CD4-positive, alpha-beta T cell (primary cell): ENCODE measurements around the gene NUDT7. TPM values are rescaled to one million over a fixed set of nuclear protein-coding genes. Genes with fewer than 3 reads are reported as not detected.

Source experiments
- ATAC-seq: fragments of 200-7000 bp; cut with Tn5 transposase; one replicate; pipeline ENCODE4 v1.10.0; 2022; ENCODE audit warnings: mild to moderate bottlenecking; ENCODE audit not compliant: poor library complexity
- CTCF ChIA-PET: fragments of 350-600 bp; sonication (Branson Sonifier 250); formaldehyde crosslinking; loops from one replicate; lab custom pipeline; 2021; ENCODE audit warnings: antibody characterized with exemption, inconsistent platforms; lab: Charles Lee
- POLR2A ChIA-PET: fragments of 350-600 bp; sonication (Branson Sonifier 250); formaldehyde crosslinking; loops from one replicate; lab custom pipeline; 2021; ENCODE audit warnings: antibody characterized with exemption, inconsistent platforms; lab: Charles Lee
- DNase-seq, 14 experiments: peaks; one replicate each; pipeline ENCODE4 v3.0.0-alpha.2; 2013 to 2020; ENCODE audit warnings: mixed read lengths in 2 of 14
- H3K27ac ChIP-seq, 2 donors: one replicate each; pipeline versions ENCODE4 v1.5.1 to v1.7.0; 2013; ENCODE audit warnings: low read length in 2 of 2, low read depth in 1 of 2, mild to moderate bottlenecking in 1 of 2
- H3K27me3 ChIP-seq, 2 experiments: 1 replicate in 1 of 2; 2 replicates in 1 of 2; pipeline versions ENCODE4 v1.6.1 to v1.7.0; 2013; ENCODE audit warnings: low read length in 2 of 2, control low read depth in 1 of 2, mild to moderate bottlenecking in 1 of 2, moderate library complexity in 1 of 2; ENCODE audit not compliant: insufficient read depth in 2 of 2, control insufficient read depth in 1 of 2
- H3K36me3 ChIP-seq: one replicate; pipeline ENCODE4 v1.6.1; 2013; ENCODE audit warnings: low read length, control low read depth; ENCODE audit not compliant: insufficient read depth
- H3K4me1 ChIP-seq: one replicate; pipeline ENCODE4 v1.6.1; 2013; ENCODE audit warnings: low read length, control low read depth; ENCODE audit not compliant: insufficient read depth
- H3K4me3 ChIP-seq: one replicate; pipeline ENCODE4 v1.5.1; 2013; ENCODE audit warnings: mild to moderate bottlenecking, low read length, moderate library complexity
- H3K9me3 ChIP-seq, 2 experiments: 1 replicate in 1 of 2; 2 replicates in 1 of 2; pipeline versions ENCODE4 v1.6.1 to v1.7.0; 2013; ENCODE audit warnings: low read length in 2 of 2, mild to moderate bottlenecking in 2 of 2, control low read depth in 1 of 2, moderate library complexity in 1 of 2; ENCODE audit not compliant: control insufficient read depth in 1 of 2, insufficient read depth in 1 of 2
- H3K27ac Mint-ChIP-seq: one replicate; pipeline ENCODE4 v1.8.0; 2020; ENCODE audit warnings: mixed read lengths
- H3K27me3 Mint-ChIP-seq: one replicate; pipeline ENCODE4 v1.8.0; 2021; ENCODE audit warnings: mixed read lengths
- H3K36me3 Mint-ChIP-seq: one replicate; pipeline ENCODE4 v1.8.0; 2021; ENCODE audit warnings: low read depth, mixed read lengths
- H3K4me1 Mint-ChIP-seq: one replicate; pipeline ENCODE4 v1.8.0; 2021; ENCODE audit warnings: low read depth, mixed read lengths
- H3K4me3 Mint-ChIP-seq: one replicate; pipeline ENCODE4 v1.8.0; 2020; ENCODE audit warnings: mild to moderate bottlenecking, mixed read lengths
- H3K9me3 Mint-ChIP-seq: one replicate; pipeline ENCODE4 v1.8.0; 2020; ENCODE audit warnings: mixed read lengths
- intact Hi-C, 2 experiments: fragments of 100-400 bp; cut with DNase I in 1 of 2; cut with micrococcal nuclease in 1 of 2; formaldehyde crosslinking; loops; one replicate each; pipeline versions ENCODE4 v1.15.1 to v1.9.0; 2023 to 2025; cut with DNase I, micrococcal nuclease
- total RNA-seq, 174 experiments: library from RNA in 2 of 174; stranded (reverse) in 2 of 174; gene quantifications; one replicate each; pipeline ENCODE4 v1.2.3 and lab custom pipeline; 2021 to 2026
- TF ChIP-seq, protein P1 (sequence below): fragments of 200-600 bp; IDR thresholded peaks from one replicate; pipeline ENCODE4 v1.8.0; 2022; ENCODE audit warnings: antibody characterized with exemption, mild to moderate bottlenecking

The NUDT7 gene
- total RNA-seq, 2 experiments from 2014 or later = 0.93 to 1.5 TPM

DNA sequence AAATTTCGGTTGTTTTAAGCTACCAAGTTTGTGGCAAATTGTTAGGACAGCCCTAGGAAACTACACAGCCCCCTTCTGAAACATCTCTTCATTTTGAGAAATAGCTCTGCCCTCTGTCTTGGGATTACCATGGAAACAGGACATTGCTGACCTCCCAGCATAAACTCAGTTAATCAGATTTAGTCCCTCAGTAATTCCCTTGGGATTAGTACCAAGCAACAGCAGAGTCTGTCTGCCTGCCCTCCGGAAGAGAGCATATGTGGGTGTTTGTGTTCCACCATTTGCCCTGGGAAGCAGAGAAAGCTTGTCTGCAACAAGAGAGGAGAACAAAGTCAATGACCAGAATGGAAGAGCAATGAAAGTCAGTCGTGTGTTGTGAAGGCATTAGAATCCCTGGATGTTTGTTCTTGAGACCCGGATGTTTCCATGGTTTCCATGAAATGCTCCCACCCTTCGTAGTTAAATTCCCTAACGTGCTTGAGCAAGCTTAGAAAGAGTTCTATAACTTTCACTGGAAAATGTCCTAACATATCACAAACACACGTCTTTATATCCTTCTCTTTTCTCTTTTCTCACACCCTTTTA, 26.2 kb downstream of the NUDT7 start:
- TF ChIP-seq, protein P1, sequence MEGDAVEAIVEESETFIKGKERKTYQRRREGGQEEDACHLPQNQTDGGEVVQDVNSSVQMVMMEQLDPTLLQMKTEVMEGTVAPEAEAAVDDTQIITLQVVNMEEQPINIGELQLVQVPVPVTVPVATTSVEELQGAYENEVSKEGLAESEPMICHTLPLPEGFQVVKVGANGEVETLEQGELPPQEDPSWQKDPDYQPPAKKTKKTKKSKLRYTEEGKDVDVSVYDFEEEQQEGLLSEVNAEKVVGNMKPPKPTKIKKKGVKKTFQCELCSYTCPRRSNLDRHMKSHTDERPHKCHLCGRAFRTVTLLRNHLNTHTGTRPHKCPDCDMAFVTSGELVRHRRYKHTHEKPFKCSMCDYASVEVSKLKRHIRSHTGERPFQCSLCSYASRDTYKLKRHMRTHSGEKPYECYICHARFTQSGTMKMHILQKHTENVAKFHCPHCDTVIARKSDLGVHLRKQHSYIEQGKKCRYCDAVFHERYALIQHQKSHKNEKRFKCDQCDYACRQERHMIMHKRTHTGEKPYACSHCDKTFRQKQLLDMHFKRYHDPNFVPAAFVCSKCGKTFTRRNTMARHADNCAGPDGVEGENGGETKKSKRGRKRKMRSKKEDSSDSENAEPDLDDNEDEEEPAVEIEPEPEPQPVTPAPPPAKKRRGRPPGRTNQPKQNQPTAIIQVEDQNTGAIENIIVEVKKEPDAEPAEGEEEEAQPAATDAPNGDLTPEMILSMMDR = no peak
- CTCF ChIA-PET = no interaction called here
- ATAC-seq (no peak), DNase-seq (no peak)
- peaks cover 33% of the 10 kb centered on the region for H3K27me3 Mint-ChIP-seq
- no peaks in the 10 kb centered on the region for H3K4me1 ChIP-seq
- POLR2A ChIA-PET = no interaction called here
- no peak overlapping the region for H3K27ac Mint-ChIP-seq
- intact Hi-C loops = no loop called here
- H3K4me1 Mint-ChIP-seq = no peaks in the 10 kb centered on the region
- no peaks in the 10 kb centered on the region for H3K36me3 ChIP-seq
- peaks cover 6 to 14% of the 10 kb centered on the region in 2 experiments for H3K27me3 ChIP-seq
- H3K9me3 Mint-ChIP-seq = no peaks in the 10 kb centered on the region
- no peak overlapping the region for H3K4me3 Mint-ChIP-seq
- no peak overlapping the region for H3K4me3 ChIP-seq
- no peaks in the 10 kb centered on the region for H3K9me3 ChIP-seq
- no peaks in the 10 kb centered on the region for H3K36me3 Mint-ChIP-seq
- H3K27ac ChIP-seq = no peak overlapping the region

DNA sequence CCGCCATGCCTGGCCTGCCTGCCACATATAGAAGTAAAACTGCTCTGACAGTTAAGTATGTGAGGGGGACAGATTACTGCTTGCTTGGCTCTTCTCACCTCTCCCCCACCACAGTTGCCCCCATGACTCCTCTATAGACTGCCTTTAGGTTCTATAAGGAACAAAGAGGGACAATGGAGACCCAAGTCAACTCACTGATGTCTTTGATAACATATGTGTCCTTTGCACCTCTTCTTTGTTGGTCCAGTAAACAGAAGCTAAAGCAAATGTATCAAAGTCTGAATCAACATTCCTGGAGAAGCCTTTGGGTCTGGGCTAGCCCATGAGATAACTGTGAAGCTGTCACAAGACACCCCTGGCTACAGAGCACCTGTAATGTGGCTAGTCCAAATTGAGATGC, 27.1 kb downstream of the NUDT7 start:
- H3K9me3 Mint-ChIP-seq = no peaks in the 10 kb centered on the region
- peaks cover 33% of the 10 kb centered on the region for H3K27me3 Mint-ChIP-seq
- TF ChIP-seq, protein P1 = no peak
- CTCF ChIA-PET = no interaction called here
- H3K27me3 ChIP-seq = peaks cover 6 to 14% of the 10 kb centered on the region in 2 experiments
- H3K36me3 Mint-ChIP-seq = no peaks in the 10 kb centered on the region
- no peak for DNase-seq
- no peaks in the 10 kb centered on the region for H3K4me1 Mint-ChIP-seq
- intact Hi-C loops = no loop called here
- H3K4me1 ChIP-seq = no peaks in the 10 kb centered on the region
- no peak overlapping the region for H3K4me3 ChIP-seq
- no peak overlapping the region for H3K27ac ChIP-seq
- POLR2A ChIA-PET = no interaction called here
- no peak overlapping the region for H3K4me3 Mint-ChIP-seq
- no peak for ATAC-seq
- no peaks in the 10 kb centered on the region for H3K36me3 ChIP-seq
- no peak overlapping the region for H3K27ac Mint-ChIP-seq
- no peaks in the 10 kb centered on the region for H3K9me3 ChIP-seq

DNA sequence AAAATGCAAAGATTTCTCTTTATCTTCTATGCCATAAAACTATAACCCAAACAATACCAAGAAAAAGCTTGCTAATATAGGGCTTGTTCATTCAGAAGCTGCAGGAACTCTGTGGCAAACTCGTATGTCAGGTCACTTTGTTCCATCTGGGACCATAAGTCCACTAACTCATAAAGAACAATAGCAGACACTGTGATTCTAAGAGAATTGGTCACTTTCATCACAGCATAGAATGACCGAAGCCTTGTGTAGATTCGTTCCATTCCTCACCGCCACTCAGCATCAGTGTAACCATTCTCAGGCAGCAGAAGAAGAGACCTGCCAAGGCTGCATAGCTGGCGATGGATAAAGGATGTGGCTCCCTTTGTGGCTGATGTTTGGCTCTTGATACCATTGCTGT, 35.7 kb downstream of the NUDT7 start:
- Mint-ChIP-seq H3K36me3 (no peaks in the 10 kb centered on the region), H3K27me3 (peaks cover 10% of the 10 kb centered on the region)
- POLR2A ChIA-PET = no interaction called here

More for the DNA sequence above, 35.7 kb downstream of the NUDT7 start:
- no peaks in the 10 kb centered on the region for H3K9me3 ChIP-seq
- no peak for ATAC-seq
- CTCF ChIA-PET = no interaction called here
- H3K4me1 ChIP-seq = no peaks in the 10 kb centered on the region
- H3K27me3 ChIP-seq = peaks cover 0 to 6% of the 10 kb centered on the region in 2 experiments
- H3K27ac ChIP-seq = no peak overlapping the region
- DNase-seq = no peak
- intact Hi-C loops = loop anchor here in 1 of 2 experiments (1.0 kb wide), 1 partner anchor 22 kb away; no protein-coding TSS in a partner anchor
- Mint-ChIP-seq H3K9me3 (no peaks in the 10 kb centered on the region), H3K27ac (no peak overlapping the region), H3K4me1 (no peaks in the 10 kb centered on the region), H3K4me3 (no peak overlapping the region)
- H3K4me3 ChIP-seq = no peak overlapping the region
- TF ChIP-seq, protein P1 = no peak
- H3K36me3 ChIP-seq = no peaks in the 10 kb centered on the region
